AG04449 (cell line): ENCODE data around the gene MOGAT3.
"Not testable (repeated sequence)": the region's sequence is repeated elsewhere in the genome, so short reads cannot be mapped to it uniquely, and the experiment has no call there.

Experiments used
- CTCF ChIA-PET: fragments of 350-600 bp; formaldehyde crosslinking; extraction: SDS; loops from one replicate; lab custom pipeline; 2021; ENCODE audit warnings: antibody characterized with exemption; lab: Yijun Ruan, JAX
- POLR2A ChIA-PET: fragments of 400-600, 350-600 bp; formaldehyde crosslinking; extraction: SDS; loops from one replicate; lab custom pipeline; 2020; ENCODE audit warnings: antibody characterized with exemption, inconsistent platforms; lab: Yijun Ruan, JAX
- DNase-seq: peaks from one replicate; pipeline ENCODE4 v3.0.0-alpha.2; 2010; ENCODE audit warnings: low read depth, low spot score
- H3K4me3 ChIP-seq: 2 replicates; pipeline ENCODE4 v1.5.1; 2011; ENCODE audit warnings: low read depth, mild to moderate bottlenecking, control low read depth, low read length
- CTCF ChIP-seq: IDR thresholded peaks from one replicate; pipeline ENCODE4 v1.5.1; 2011; ENCODE audit warnings: mild to moderate bottlenecking, moderate library complexity, low read length, control low read depth, inconsistent platforms; ENCODE audit not compliant: insufficient read depth; ENCODE audit errors: missing control alignments

The MOGAT3 gene

GRCh38 chr7:101202603-101202918 is 1.7 kb upstream of the MOGAT3 start:
- no peak overlapping the region for H3K4me3 ChIP-seq
- ChIA-PET POLR2A (interaction anchor here (1.1 kb wide), 2 partner anchors 10 to 15 kb away, joined by 3 to 7 read pairs; partner anchors contain the start of genes PLOD3 and ZNHIT1), CTCF (interaction anchor here (0.8 to 6.6 kb wide), 5 partner anchors 10 to 58 kb away, joined by 3 to 83 read pairs (median 3); no protein-coding TSS in a partner anchor)
- no peak for TF ChIP-seq CTCF
- DNase-seq = no peak

GRCh38 chr7:101201695-101202602 is 1.1 kb upstream of the MOGAT3 start:
- ChIA-PET CTCF (interaction anchor here (0.7 to 6.6 kb wide), 5 partner anchors 8 to 58 kb away, joined by 3 to 83 read pairs (median 3); no protein-coding TSS in a partner anchor), POLR2A (interaction anchor here (1.1 kb wide), 2 partner anchors 11 to 15 kb away, joined by 3 to 7 read pairs; partner anchors contain the start of genes PLOD3 and ZNHIT1)
- no peak for TF ChIP-seq CTCF
- no peak overlapping the region for H3K4me3 ChIP-seq
- no peak for DNase-seq

GRCh38 chr7:101200504-101200861 is 353 bp downstream of the MOGAT3 start:
- no peak for DNase-seq
- CTCF ChIA-PET = interaction anchor here (0.7 to 6.6 kb wide), 5 partner anchors 8 to 83 kb away, joined by 3 to 83 read pairs (median 6); no protein-coding TSS in a partner anchor
- no peak overlapping the region for H3K4me3 ChIP-seq
- no peak for TF ChIP-seq CTCF
- POLR2A ChIA-PET = no interaction called here

GRCh38 chr7:101199522-101199921 is 1.3 kb downstream of the MOGAT3 start:
- DNase-seq, POLR2A ChIA-PET, H3K4me3 ChIP-seq: not testable (repeated sequence)
- CTCF ChIA-PET = interaction anchor here (1.2 to 6.6 kb wide), 4 partner anchors 7 to 83 kb away, joined by 4 to 83 read pairs (median 8); no protein-coding TSS in a partner anchor

GRCh38 chr7:101198476-101198875 is 2.4 kb downstream of the MOGAT3 start:
- CTCF ChIA-PET = no interaction called here

GRCh38 chr7:101197991-101198390 is 2.8 kb downstream of the MOGAT3 start:
- no peak for DNase-seq
- CTCF ChIA-PET = interaction anchor here (8.9 kb wide), 1 partner anchor 54 kb away, joined by 353 read pairs; no protein-coding TSS in a partner anchor
- POLR2A ChIA-PET = no interaction called here
- H3K4me3 ChIP-seq = no peak overlapping the region
- TF ChIP-seq CTCF = no peak

More at GRCh38 chr7:101198476-101198875, 2.4 kb downstream of the MOGAT3 start:
- POLR2A ChIA-PET = no interaction called here
- TF ChIP-seq CTCF = no peak
- no peak for DNase-seq
- H3K4me3 ChIP-seq = no peak overlapping the region
